Activated T-cell treated with anti-CD3 and anti-CD28 coated beads for 1 hour (primary cell): ENCODE results near the gene BSND.
"Not testable (repeated sequence)": the region's sequence is repeated elsewhere in the genome, so short reads cannot be mapped to it uniquely, and the experiment has no call there.

Experiments
- DNase-seq: peaks from one replicate; pipeline ENCODE4 v3.0.0-alpha.2; 2020; ENCODE audit warnings: low read depth

BSND gene

DNA sequence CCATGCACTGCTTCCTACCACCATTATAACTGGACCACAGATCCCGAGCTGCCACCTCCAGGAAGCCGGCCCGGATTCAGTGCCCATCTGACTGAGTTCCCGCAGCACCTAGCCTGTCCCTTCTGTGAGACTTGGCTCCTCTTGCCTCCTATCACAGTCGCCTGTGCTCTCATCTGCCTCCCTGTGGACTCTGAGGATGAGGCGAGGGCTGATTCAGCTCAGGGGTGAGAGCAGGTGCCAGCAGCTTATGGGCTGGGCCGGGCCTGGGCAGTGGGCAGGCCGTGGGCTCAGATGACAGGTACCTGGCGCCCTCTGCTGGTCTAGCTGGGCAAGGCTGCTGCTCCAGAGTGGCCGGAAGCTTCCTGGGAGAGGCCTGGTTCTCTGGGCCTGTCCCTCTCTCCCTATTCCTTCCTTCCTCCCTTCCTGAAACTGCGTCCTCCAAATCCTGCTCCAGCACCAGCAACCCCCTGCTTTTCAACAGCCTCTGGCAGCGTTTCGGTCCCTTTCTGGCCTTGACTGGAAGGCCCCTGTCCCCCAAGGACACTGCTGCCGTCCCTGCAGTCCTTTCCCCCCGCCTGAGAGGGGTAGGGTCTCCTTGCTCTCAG lies 23.3 kb downstream of the BSND start:
- peak; percentile 43 for DNase-seq

GRCh38 chr1:55024163-55024562 lies 25.4 kb downstream of the BSND start:
- DNase-seq, result not testable (repeated sequence)

GRCh38 chr1:55026682-55027081 lies 27.9 kb downstream of the BSND start:
- not testable (repeated sequence) for DNase-seq

DNA sequence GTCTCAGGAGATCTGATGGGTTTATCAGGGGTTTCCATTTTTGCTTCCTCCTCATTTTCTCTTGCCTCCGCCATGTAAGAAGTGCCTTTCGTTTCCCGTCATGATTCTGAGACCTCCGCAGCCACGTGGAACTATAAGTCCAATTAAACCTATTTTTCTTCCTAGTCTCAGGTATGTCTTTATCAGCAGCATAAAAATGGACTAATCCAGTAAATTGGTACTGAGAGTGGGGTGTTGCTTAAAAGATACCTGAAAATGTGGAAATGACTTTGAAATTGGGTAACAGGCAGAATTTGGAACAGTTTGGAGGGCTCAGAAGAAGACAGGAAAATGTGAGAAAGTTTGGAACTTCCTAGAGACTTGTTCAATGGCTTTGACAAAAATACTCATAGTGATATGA lies 32.4 kb downstream of the BSND start:
- not testable (repeated sequence) for DNase-seq

GRCh38 chr1:55033265-55033614 lies 34.5 kb downstream of the BSND start:
- DNase-seq, result no peak

- no peak for DNase-seq
Measured at GRCh38 chr1:55034476-55035133, 35.9 kb downstream of the BSND start.

DNA sequence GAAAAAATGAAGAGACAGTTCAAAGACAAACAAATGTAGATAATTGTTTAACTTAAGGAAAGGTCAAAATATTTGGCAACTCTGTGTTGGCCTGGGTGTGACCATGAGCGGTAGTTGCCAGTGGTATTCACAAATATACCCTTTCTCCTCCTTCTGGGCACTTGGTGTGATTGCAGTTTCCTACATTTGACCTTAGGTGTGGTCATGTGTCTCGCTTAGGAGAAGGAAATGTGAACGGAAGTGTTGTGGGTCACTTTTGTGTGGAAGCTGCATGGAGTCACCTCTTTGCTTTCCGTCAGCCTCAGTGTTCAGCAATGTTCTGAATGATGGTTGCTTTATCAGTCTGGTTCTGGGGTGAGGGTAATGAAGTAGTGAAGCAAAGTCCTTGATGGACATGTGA lies 37.2 kb downstream of the BSND start:
- no peak for DNase-seq

GRCh38 chr1:55037733-55038551 lies 39.2 kb downstream of the BSND start:
- DNase-seq, result no peak

GRCh38 chr1:55038552-55038838 lies 39.8 kb downstream of the BSND start:
- DNase-seq, result no peak

DNA sequence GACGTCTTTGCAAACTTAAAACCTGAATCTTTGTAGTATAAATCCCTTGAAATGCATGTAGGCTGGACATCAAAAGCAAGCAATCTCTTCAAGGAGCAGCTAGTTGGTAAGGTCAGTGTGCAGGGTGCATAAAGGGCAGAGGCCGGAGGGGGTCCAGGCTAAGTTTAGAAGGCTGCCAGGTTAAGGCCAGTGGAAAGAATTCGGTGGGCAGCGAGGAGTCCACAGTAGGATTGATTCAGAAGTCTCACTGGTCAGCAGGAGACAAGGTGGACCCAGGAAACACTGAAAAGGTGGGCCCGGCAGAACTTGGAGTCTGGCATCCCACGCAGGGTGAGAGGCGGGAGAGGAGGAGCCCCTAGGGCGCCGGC lies 40.2 kb downstream of the BSND start:
- no peak for DNase-seq

DNA sequence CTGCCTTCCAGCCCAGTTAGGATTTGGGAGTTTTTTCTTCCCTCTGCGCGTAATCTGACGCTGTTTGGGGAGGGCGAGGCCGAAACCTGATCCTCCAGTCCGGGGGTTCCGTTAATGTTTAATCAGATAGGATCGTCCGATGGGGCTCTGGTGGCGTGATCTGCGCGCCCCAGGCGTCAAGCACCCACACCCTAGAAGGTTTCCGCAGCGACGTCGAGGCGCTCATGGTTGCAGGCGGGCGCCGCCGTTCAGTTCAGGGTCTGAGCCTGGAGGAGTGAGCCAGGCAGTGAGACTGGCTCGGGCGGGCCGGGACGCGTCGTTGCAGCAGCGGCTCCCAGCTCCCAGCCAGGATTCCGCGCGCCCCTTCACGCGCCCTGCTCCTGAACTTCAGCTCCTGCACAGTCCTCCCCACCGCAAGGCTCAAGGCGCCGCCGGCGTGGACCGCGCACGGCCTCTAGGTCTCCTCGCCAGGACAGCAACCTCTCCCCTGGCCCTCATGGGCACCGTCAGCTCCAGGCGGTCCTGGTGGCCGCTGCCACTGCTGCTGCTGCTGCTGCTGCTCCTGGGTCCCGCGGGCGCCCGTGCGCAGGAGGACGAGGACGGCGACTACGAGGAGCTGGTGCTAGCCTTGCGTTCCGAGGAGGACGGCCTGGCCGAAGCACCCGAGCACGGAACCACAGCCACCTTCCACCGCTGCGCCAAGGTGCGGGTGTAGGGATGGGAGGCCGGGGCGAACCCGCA lies 40.8 kb downstream of the BSND start, which contains the start of gene PCSK9:
TSS of gene PCSK9 (plus strand) at position 207 of the 741 bp plus-strand sequence. CDS start at position 497, 290 bp downstream.
- DNase-seq, result no peak

- no peak for DNase-seq
Measured at GRCh38 chr1:55040083-55040932, 41.6 kb downstream of the BSND start.

DNA sequence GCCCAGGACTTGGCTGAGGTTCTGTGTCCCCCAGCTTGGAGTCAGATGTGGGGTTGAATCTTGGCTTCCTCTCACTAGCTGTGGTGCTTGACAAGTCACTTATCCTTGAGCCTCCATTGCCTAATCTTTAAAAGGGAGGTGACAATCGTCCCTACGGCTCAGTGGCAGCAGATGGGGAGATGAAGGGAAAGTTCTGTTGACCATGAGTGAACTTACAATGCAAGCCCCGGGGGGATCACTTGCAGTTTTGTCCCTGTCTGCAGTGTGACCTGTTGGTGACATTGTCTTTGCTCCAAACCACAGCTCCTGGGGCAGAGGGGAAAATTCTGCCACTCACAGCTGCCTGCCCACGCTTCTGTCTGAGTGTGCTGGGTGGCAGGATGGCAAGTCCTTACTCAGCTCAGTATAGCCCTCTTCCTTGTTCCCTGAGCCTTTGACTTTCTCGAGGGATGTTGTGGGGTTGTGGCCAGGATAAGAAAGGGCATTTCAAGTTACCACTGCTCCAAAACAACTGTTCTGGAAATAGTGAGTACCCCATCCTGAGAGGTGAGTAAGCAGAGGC lies 42.3 kb downstream of the BSND start:
- no peak for DNase-seq

DNA sequence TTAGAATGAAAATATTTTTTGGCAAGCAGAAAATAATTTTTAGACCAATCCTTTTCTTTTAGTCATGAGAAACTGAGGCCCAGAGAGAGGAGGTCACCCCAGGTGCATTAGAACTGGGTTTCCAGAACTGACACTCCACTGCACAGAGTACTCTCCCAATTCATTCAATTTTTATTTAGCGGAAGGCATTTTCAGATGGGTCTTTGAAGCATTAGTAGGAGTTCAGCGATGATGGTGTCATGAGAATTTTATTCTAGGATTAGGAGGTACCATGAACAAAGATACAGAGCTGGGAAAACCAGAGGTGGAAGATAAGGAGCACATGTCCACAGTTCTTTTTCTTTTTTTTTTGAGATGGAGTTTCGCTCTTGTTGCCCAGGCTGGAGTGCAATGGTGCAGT lies 42.9 kb downstream of the BSND start:
- no peak for DNase-seq

- no peak for DNase-seq
Measured at GRCh38 chr1:55043011-55043410, 44.3 kb downstream of the BSND start.

DNA sequence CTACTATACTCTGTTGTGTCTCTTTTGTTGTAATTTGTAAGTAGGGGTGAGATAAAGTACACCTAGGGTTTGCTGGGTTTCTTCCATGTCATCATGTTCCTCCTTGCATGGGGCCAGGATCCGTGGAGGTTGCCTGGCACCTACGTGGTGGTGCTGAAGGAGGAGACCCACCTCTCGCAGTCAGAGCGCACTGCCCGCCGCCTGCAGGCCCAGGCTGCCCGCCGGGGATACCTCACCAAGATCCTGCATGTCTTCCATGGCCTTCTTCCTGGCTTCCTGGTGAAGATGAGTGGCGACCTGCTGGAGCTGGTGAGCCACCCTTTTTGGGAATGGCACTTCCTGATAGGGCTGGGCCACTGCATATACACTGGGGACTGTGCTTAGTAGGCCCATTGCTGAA lies 45.0 kb downstream of the BSND start:
- no peak for DNase-seq

GRCh38 chr1:55044617-55045397 lies 46.1 kb downstream of the BSND start:
- DNase-seq, result no peak

- DNase-seq, result no peak
Measured at GRCh38 chr1:55045430-55045829, 46.7 kb downstream of the BSND start.

- DNase-seq, result no peak
Measured at GRCh38 chr1:55046871-55047270, 48.1 kb downstream of the BSND start.

DNA sequence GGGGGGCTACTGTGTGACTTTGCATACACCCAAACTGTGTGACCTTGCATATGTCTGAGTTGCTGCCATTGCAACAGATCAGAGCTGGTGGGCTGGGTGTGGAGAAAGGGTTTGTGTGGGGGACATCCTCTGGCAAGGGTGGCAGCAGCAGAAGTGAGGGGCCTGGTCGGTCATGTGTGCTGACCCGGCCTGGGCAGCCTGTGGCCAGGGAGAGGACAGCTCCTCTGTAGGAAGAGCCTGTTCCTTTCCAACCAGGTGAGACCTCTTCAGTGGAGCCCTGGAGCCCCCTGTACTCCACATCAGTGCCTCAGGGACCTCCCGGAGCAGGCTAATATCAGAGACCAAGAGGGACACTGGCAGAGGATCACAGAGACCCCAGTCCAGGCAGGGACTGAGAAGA lies 48.9 kb downstream of the BSND start:
- DNase-seq, result no peak
